Body of pancreas (tissue), 4 donors: ENCODE measurements around the gene CYP4F3.

Source experiments
- CTCF ChIP-seq, 7 experiments: fragments of 450-650 bp in 4 of 7; fragments of 200-600 bp in 3 of 7; sonication (generic) in 3 of 7; IDR thresholded peaks; one replicate each; pipeline ENCODE4 v1.5.1; 2016 to 2019; ENCODE audit warnings: antibody characterized with exemption in 7 of 7
- POLR2A ChIP-seq, 3 donors: fragments of 450-650 bp; IDR thresholded peaks; one replicate each; pipeline ENCODE4 v1.6.1; 2016; ENCODE audit warnings: antibody characterized with exemption in 3 of 3, mild to moderate bottlenecking in 2 of 3

GRCh38 chr19:15629003-15629880, 11.5 kb upstream of the CYP4F3 start:
- TF ChIP-seq CTCF (IDR thresholded peaks at IDR 0.05) (peak; percentile 89 to 98 (median 96)), POLR2A (IDR thresholded peaks at IDR 0.05) (no peak)
